NCI-H1436 treated with DMSO at 0.1 percent for 48 hours (cell line): ENCODE measurements around the gene RPS26.
"Not testable (repeated sequence)": the region's sequence is repeated elsewhere in the genome, so short reads cannot be mapped to it uniquely, and the experiment has no call there.

Experiments
- DNase-seq: peaks from one replicate; lab custom pipeline; 2025; lab: John Stamatoyannopoulos, UW

The RPS26 gene

GRCh38 chr12:56021889-56022497 lies 19.7 kb upstream of the RPS26 start:
- DNase-seq = no peak

GRCh38 chr12:56028511-56029165 lies 13.1 kb upstream of the RPS26 start:
- no peak for DNase-seq

GRCh38 chr12:56029166-56029519 lies 12.6 kb upstream of the RPS26 start:
- no peak for DNase-seq

GRCh38 chr12:56029666-56030293 lies 11.9 kb upstream of the RPS26 start:
- no peak for DNase-seq

- DNase-seq = no peak
Measured at GRCh38 chr12:56031987-56032386, 9.7 kb upstream of the RPS26 start.

- DNase-seq = no peak
Measured at GRCh38 chr12:56034586-56035332, 7.0 kb upstream of the RPS26 start.

- DNase-seq = no peak
Measured at GRCh38 chr12:56037161-56037560, 4.6 kb upstream of the RPS26 start.

GRCh38 chr12:56038022-56038655 lies 3.6 kb upstream of the RPS26 start:
- no peak for DNase-seq

GRCh38 chr12:56040151-56040550 lies 1.6 kb upstream of the RPS26 start:
- no peak for DNase-seq

GRCh38 chr12:56040963-56041551 lies 661 bp upstream of the RPS26 start:
- DNase-seq = no peak

- not testable (repeated sequence) for DNase-seq
Measured at GRCh38 chr12:56042430-56042813, 704 bp downstream of the RPS26 start.

GRCh38 chr12:56042843-56043242 lies 1.1 kb downstream of the RPS26 start:
- DNase-seq = no peak

GRCh38 chr12:56046027-56046780 lies 4.5 kb downstream of the RPS26 start:
- no peak for DNase-seq

GRCh38 chr12:56053407-56053893 lies 11.7 kb downstream of the RPS26 start:
- DNase-seq = no peak

- not testable (repeated sequence) for DNase-seq
Measured at GRCh38 chr12:56059964-56060363, 18.2 kb downstream of the RPS26 start.

GRCh38 chr12:56061982-56062381 lies 20.3 kb downstream of the RPS26 start:
- DNase-seq = no peak

GRCh38 chr12:56062996-56063395 lies 21.3 kb downstream of the RPS26 start:
- DNase-seq = no peak

- no peak for DNase-seq
Measured at GRCh38 chr12:56071648-56072047, 29.9 kb downstream of the RPS26 start.

GRCh38 chr12:56074396-56074795 lies 32.7 kb downstream of the RPS26 start:
- DNase-seq = no peak

GRCh38 chr12:56077966-56078365 lies 36.2 kb downstream of the RPS26 start:
- not testable (repeated sequence) for DNase-seq

GRCh38 chr12:56078427-56078826 lies 36.7 kb downstream of the RPS26 start:
- no peak for DNase-seq
